Liver (tissue), 3 donors: ENCODE results near the gene TICAM2.

Source experiments
- ATF3 ChIP-seq: IDR thresholded peaks from 2 replicates; pipeline ENCODE4 v1.6.1; 2016; ENCODE audit warnings: antibody characterized with exemption
- CTCF ChIP-seq: fragments of 150-350 bp; IDR thresholded peaks from 2 replicates; pipeline ENCODE4 v1.5.1; 2017; ENCODE audit warnings: improper control_type of control experiment, low read depth, low read length; ENCODE audit not compliant: missing input control
- EGR1 ChIP-seq, 2 donors: IDR thresholded peaks; 2 replicates each; pipeline ENCODE4 v1.6.1; 2016 to 2018; ENCODE audit warnings: antibody characterized with exemption in 2 of 2, low read depth in 2 of 2
- FOXA1 ChIP-seq: IDR thresholded peaks from 2 replicates; pipeline ENCODE4 v1.6.1; 2016; ENCODE audit warnings: antibody characterized with exemption
- GABPA ChIP-seq, 2 donors: IDR thresholded peaks in 1 of 2; conservative IDR thresholded peaks in 1 of 2; 2 replicates each; pipeline ENCODE4 v1.6.1; 2016; ENCODE audit warnings: antibody characterized with exemption in 2 of 2, mild to moderate bottlenecking in 1 of 2, moderate library complexity in 1 of 2
- JUND ChIP-seq, 2 donors: IDR thresholded peaks; 2 replicates each; pipeline ENCODE4 v1.6.1; 2016; ENCODE audit warnings: antibody characterized with exemption in 2 of 2
- MAX ChIP-seq: IDR thresholded peaks from 2 replicates; pipeline ENCODE4 v1.6.1; 2016; ENCODE audit warnings: antibody characterized with exemption
- NR2F2 ChIP-seq: IDR thresholded peaks from 2 replicates; pipeline ENCODE4 v1.6.1; 2016; ENCODE audit warnings: antibody characterized with exemption
- RAD21 ChIP-seq, 2 donors: IDR thresholded peaks; 2 replicates each; pipeline ENCODE4 v1.6.1; 2016; ENCODE audit warnings: antibody characterized with exemption in 2 of 2, mild to moderate bottlenecking in 2 of 2
- REST ChIP-seq: IDR thresholded peaks from 2 replicates; pipeline ENCODE4 v1.6.1; 2016; ENCODE audit warnings: antibody characterized with exemption, mild to moderate bottlenecking
- SP1 ChIP-seq: IDR thresholded peaks from 2 replicates; pipeline ENCODE4 v1.6.1; 2018; ENCODE audit warnings: antibody characterized with exemption, mild to moderate bottlenecking
- TAF1 ChIP-seq: conservative IDR thresholded peaks from 2 replicates; pipeline ENCODE4 v1.6.1; 2016; ENCODE audit warnings: antibody characterized with exemption, mild to moderate bottlenecking
- YY1 ChIP-seq: IDR thresholded peaks from 2 replicates; pipeline ENCODE4 v1.6.1; 2016; ENCODE audit warnings: antibody characterized with exemption, mild to moderate bottlenecking
- donor health status: healthy.
- donor health status: healthy.

GRCh38 chr5:115629903-115630302 lies 27.6 kb upstream of the TICAM2 start:
- TF ChIP-seq CTCF, result no peak
- TF ChIP-seq ATF3, result no peak
- no peak for TF ChIP-seq SP1
- no peak for TF ChIP-seq REST
- TF ChIP-seq MAX, result no peak
- TF ChIP-seq JUND (IDR thresholded peaks at IDR 0.05), result no peak
- no peak for TF ChIP-seq RAD21 (IDR thresholded peaks at IDR 0.05)
- no peak for TF ChIP-seq TAF1
- no peak for TF ChIP-seq YY1
- TF ChIP-seq NR2F2, result no peak
- no peak for TF ChIP-seq GABPA (IDR thresholded peaks at IDR 0.05 in 1 of 2, conservative IDR thresholded peaks at IDR 0.05 in 1 of 2)
- TF ChIP-seq EGR1 (IDR thresholded peaks at IDR 0.05; ENCODE audit: low read depth in 2 of 2), result no peak
- TF ChIP-seq FOXA1, result no peak
